Upper lobe of right lung (tissue), 1 donor: ENCODE results near the gene SLC32A1. TPM values are rescaled to one million over a fixed set of nuclear protein-coding genes. Genes with fewer than 3 reads are reported as not detected.

ENCODE experiments used
- ATAC-seq: fragments of 200-7000 bp; cut with Tn5 transposase; one replicate; pipeline ENCODE4 v1.9.1; 2020; ENCODE audit warnings: mild to moderate bottlenecking, moderate library complexity
- DNase-seq: peaks from one replicate; pipeline ENCODE4 v3.0.0-alpha.2; 2020
- H3K27ac ChIP-seq: fragments of 200-600 bp; one replicate; pipeline ENCODE4 v1.8.0; 2022
- H3K27me3 ChIP-seq: fragments of 200-600 bp; one replicate; pipeline ENCODE4 v1.8.0; 2022; ENCODE audit warnings: mild to moderate bottlenecking
- H3K36me3 ChIP-seq: fragments of 200-600 bp; one replicate; pipeline ENCODE4 v1.8.0; 2022
- H3K4me1 ChIP-seq: fragments of 200-600 bp; one replicate; pipeline ENCODE4 v1.8.0; 2022
- H3K4me3 ChIP-seq: fragments of 200-600 bp; one replicate; pipeline ENCODE4 v1.8.0; 2022; ENCODE audit warnings: mild to moderate bottlenecking
- H3K9me3 ChIP-seq: fragments of 200-600 bp; one replicate; pipeline ENCODE4 v1.8.0; 2022
- CTCF ChIP-seq: fragments of 200-600 bp; IDR thresholded peaks from one replicate; pipeline ENCODE4 v1.8.0; 2022; ENCODE audit warnings: antibody characterized with exemption
- intact Hi-C: fragments of 100-400 bp; cut with DNase I; formaldehyde crosslinking; loops from one replicate; pipeline ENCODE4 v1.11.0; 2022
- total RNA-seq: library from RNA; stranded (reverse); fragmentation: NEBNext Ultra II Directional; extraction: Animal tissue kit (Norgen Biotek cat#: 25700); gene quantifications from one replicate; pipeline ENCODE4 v1.2.1, GENCODE V29; 2021
- donor health status: DM: no; HTN: yes; CAD: no; lungs with severe emphysema.

The SLC32A1 gene
- total RNA-seq, 1 donor from 2014 or later, result not detected

DNA sequence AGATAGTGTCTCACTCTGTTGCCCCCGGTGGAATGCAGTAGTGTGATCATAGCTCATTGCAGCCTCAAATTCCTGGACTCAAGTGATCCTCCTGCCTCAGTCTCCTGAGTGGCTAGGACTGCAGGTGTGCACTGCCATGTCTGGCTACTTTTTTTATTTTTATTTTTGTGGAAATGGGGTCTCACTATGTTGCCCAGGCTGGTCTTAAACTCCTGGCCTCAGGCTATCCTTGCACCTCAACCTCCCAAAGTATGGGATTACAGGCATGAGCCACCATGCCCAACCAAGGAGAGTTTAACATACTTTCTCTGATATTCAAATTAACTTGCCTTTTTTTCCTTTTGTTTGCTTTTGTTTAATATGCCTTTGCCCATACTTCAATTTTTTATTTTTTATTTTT lies 13.6 kb downstream of the SLC32A1 start:
- Histone ChIP-seq H3K4me3 (no peak overlapping the region), H3K9me3 (no peaks in the 10 kb centered on the region), H3K36me3 (no peaks in the 10 kb centered on the region), H3K27me3 (peaks cover 70% of the 10 kb centered on the region), H3K27ac (no peak overlapping the region), H3K4me1 (no peaks in the 10 kb centered on the region)
- no peak for ATAC-seq
- intact Hi-C loops, result no loop called here
- DNase-seq, result no peak
- TF ChIP-seq CTCF, result no peak

DNA sequence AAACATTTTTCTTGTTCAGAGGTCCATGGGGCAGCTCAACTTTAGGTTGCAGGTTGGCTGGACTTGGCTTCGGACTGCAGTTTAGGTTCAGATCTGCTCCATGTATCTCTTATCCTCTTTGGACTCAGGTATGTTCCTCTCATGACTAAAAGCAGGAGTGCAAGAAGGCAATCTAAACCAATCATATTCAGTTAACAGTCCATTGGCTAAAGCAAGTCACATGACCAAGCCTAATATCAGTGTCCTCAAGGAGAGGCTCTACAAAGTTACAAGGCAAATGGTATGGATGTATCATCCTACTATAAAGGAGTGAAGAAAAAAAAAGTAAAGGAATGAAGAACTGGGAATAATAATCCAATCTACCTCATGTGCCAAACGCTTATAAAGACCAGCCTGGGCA lies 21.5 kb downstream of the SLC32A1 start:
- H3K4me1 ChIP-seq, result peaks cover 16% of the 10 kb centered on the region
- no peaks in the 10 kb centered on the region for H3K9me3 ChIP-seq
- peaks cover 14% of the 10 kb centered on the region for H3K27me3 ChIP-seq
- TF ChIP-seq CTCF, result no peak
- H3K27ac ChIP-seq, result no peak overlapping the region
- H3K4me3 ChIP-seq, result no peak overlapping the region
- DNase-seq, result no peak
- ATAC-seq, result no peak
- H3K36me3 ChIP-seq, result peaks cover 2% of the 10 kb centered on the region
- intact Hi-C loops, result no loop called here

DNA sequence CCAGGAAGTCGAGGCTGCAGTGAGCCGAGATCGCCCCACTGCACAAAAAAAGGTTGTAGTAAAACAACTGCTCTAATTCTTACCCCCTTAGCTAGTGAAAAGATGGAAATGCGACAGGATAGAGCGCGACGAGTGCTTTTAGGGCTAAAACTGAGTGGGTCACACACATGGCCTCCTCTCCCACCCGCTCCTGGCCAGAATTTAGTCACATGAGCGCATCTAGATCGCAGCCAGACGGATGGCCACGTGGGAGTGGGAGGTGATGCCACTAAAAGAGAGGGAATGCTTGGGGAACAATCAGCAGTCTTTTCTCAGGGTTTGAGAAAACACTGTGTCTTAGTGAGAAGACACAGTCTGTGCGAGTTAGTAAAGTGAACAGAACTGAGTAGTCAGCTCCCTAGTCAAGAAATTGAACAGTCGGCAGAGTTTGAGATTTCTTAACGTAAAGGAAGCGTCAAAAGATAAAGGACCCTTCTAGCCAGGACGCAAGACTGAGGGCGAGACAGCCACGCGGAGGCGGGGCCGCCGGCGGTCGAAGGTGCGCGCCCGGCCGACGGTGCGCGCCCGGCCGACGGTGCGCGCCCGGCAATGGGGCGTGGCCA lies 23.3 kb downstream of the SLC32A1 start:
- peaks cover 11% of the 10 kb centered on the region for H3K36me3 ChIP-seq
- no peak for TF ChIP-seq CTCF
- intact Hi-C loops, result no loop called here
- ATAC-seq, result no peak
- H3K4me1 ChIP-seq, result peaks cover 16% of the 10 kb centered on the region
- DNase-seq, result no peak
- H3K9me3 ChIP-seq, result no peaks in the 10 kb centered on the region
- peak overlapping the region; percentile 84 for H3K27ac ChIP-seq
- H3K27me3 ChIP-seq, result peaks cover 3% of the 10 kb centered on the region
- H3K4me3 ChIP-seq, result peak overlapping the region; percentile 96

DNA sequence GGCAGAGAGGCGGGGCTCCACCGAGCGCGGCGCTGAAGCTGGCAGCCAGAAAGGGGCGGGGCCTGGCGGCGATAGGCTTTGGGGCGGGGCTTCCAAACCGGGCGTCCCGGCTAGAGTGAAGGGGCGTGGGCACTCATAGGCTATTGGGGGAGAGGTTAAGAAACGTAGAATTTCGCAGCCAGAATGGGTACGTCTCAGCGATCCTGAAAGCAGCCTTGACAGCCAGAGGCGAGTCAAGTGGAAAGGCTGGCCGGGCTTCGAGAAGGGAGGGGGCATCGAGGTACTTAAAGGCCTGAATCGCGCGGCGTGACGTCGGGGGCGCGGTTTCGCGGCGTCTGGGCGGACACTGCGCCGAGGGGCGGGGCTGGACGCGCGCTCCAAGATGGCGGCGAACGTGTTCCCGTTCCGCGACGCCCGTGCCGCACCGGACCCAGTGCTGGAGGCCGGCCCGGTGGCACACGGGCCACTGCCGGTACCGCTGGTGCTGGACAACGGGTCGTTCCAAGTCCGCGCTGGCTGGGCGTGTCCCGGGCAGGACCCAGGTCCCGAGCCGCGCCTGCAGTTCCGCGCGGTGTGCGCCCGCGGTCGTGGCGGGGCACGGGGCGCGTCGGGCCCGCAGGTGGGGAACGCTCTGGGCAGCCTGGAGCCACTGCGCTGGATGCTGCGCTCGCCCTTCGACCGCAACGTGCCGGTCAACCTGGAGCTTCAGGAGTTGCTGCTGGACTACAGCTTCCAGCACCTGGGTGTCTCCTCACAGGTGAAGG lies 24.0 kb downstream of the SLC32A1 start, which contains the start of gene ACTR5:
Gene ACTR5 (plus strand): TSS at position 364 of the 764 bp plus-strand sequence. CDS start 19 bp downstream, at position 383.
- peak within 1 kb of the TSS; percentile 84 for H3K27ac ChIP-seq
- no peak for TF ChIP-seq CTCF
- H3K4me3 ChIP-seq, result peak within 1 kb of the TSS; percentile 96
- H3K27me3 ChIP-seq, result peaks cover under 1% of the 10 kb centered on the region
- peaks cover 18% of the 10 kb centered on the region for H3K36me3 ChIP-seq
- H3K9me3 ChIP-seq, result no peaks in the 10 kb centered on the region
- DNase-seq (peak; percentile 98), ATAC-seq (peak; percentile 98)
- H3K4me1 ChIP-seq, result peaks cover 16% of the 10 kb centered on the region
- intact Hi-C loops, result no loop called here

DNA sequence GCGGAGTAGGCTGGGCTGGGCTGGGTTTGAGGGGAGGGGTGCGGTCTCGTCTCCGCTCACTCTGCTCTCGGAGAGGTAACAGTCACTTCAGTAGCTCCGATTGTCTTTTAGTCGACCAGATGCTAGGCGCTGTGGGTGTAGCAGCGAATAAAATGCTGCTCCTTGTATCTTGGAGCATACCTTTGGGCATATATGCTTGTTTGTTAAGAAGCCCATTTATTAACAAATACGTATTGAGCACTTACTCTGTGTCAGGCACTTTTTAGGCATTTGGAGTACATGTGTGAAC lies 24.5 kb downstream of the SLC32A1 start:
- DNase-seq (no peak), ATAC-seq (no peak)
- peak overlapping the region; percentile 96 for H3K4me3 ChIP-seq

More for the DNA sequence above, 24.5 kb downstream of the SLC32A1 start:
- no peak for TF ChIP-seq CTCF
- Histone ChIP-seq H3K9me3 (no peaks in the 10 kb centered on the region), H3K27ac (peak overlapping the region; percentile 84), H3K27me3 (no peaks in the 10 kb centered on the region), H3K4me1 (peaks cover 16% of the 10 kb centered on the region), H3K36me3 (peaks cover 23% of the 10 kb centered on the region)
- intact Hi-C loops, result no loop called here
